Endometrial microvascular endothelial cells (primary cell): ENCODE data around the gene C1RL. TPM values are rescaled to one million over a fixed set of nuclear protein-coding genes. Genes with fewer than 3 reads are reported as not detected.
"Not testable (repeated sequence)": the region's sequence is repeated elsewhere in the genome, so short reads cannot be mapped to it uniquely, and the experiment has no call there.

Experiments
- in situ Hi-C: cut with HindIII; loops from 2 replicates; pipeline ENCODE4 v1.10.0; 2017; ENCODE audit warnings: low sequenced_read_pairs, low pct_unique_long_range_greater_than_20kb; ENCODE audit errors: inconsistent ontology term
- total RNA-seq: library from RNA; depleted of rRNA; stranded (reverse); fragments of >200 nt; gene quantifications from one replicate; pipeline ENCODE4 v1.2.3, GENCODE V29; 2015; ENCODE audit errors: inconsistent ontology term

C1RL gene
- total RNA-seq, 1 donor from 2014 or later = 22.3 TPM

- in situ Hi-C loops = no loop called here
Measured at GRCh38 chr12:7054925-7055324, 54.1 kb downstream of the C1RL start.

GRCh38 chr12:7049973-7050372 lies 59.0 kb downstream of the C1RL start:
- in situ Hi-C loops = not testable (repeated sequence)

DNA sequence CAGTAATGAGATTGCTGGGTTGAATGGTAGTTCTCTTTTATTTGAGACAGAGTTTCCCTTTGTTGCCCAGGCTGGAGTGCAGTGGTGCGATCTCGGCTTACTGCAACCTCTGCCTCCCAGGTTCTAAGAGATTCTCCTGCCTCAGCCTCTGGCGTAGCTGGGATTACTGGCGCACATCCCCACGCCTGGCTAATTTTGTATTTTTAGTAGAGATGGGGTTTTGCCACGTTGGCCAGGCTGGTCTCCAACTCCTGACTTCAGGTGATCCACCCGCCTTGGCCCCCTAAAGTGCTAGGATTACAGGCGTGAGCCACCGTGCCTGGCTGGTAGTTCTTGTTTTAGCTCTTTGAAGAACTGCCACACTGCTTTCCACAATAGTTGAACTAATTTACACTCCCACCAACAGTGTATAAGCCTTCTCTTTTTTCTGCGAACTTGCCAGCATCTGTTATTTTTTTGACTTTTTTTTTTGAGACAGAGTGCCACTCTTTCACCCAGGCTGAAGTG lies 59.5 kb downstream of the C1RL start:
- in situ Hi-C loops = not testable (repeated sequence)

DNA sequence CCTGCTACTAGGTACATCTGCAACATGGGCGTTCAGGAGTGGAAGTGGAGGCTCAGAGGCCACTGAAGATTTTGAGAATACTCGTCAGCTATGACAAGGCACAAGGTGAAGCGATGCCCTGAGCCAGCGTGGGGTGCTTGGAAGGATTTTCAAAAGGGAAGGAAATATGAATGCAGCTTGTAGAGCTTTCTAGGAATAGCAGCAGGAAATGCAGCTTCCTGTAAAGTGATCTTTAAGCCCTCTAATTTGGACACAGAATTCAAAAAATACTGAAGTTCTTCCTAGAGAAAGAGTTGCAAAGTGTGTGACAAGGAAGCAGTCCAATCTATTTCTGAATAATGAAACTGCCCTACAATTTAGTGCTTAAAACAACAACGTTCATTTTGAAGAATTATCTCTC lies 61.7 kb downstream of the C1RL start:
- in situ Hi-C loops = no loop called here

GRCh38 chr12:7046383-7047105 lies 62.5 kb downstream of the C1RL start:
- in situ Hi-C loops = no loop called here

- in situ Hi-C loops = no loop called here
Measured at GRCh38 chr12:7045913-7046312, 63.1 kb downstream of the C1RL start.

Other genes starting within 250 kb of the C1RL start
- gene TPI1, start 241.7 kb downstream of the C1RL start, total RNA-seq = 1,455 TPM
- gene SPSB2, start 235.9 kb downstream of the C1RL start, total RNA-seq = 2.1 TPM
- gene LRRC23, start 204.4 kb downstream of the C1RL start, total RNA-seq = 5.9 TPM
- 9.8 TPM for gene ENO2, start 194.6 kb downstream of the C1RL start, total RNA-seq
- 26.8 TPM for gene ATN1, start 181.3 kb downstream of the C1RL start, total RNA-seq
- gene RNU7-1, start 165.4 kb downstream of the C1RL start, total RNA-seq = not detected
- 127 TPM for gene C12orf57, start 165.2 kb downstream of the C1RL start, total RNA-seq
- gene PTPN6, start 157.9 kb downstream of the C1RL start, total RNA-seq = 0.09 TPM
- 301 TPM for gene PHB2, start 138.6 kb downstream of the C1RL start, total RNA-seq
- 39.9 TPM for gene EMG1, start 138.3 kb downstream of the C1RL start, total RNA-seq
- 28.2 TPM for gene LPCAT3, start 90.7 kb downstream of the C1RL start, total RNA-seq
- not detected for gene C1S, start 48.5 kb downstream of the C1RL start, total RNA-seq
- 8.8 TPM for gene C1R, start 16.8 kb downstream of the C1RL start, total RNA-seq
- 3.7 TPM for gene RBP5, start 19.7 kb upstream of the C1RL start, total RNA-seq
- 53.0 TPM for gene CLSTN3, start 21.2 kb upstream of the C1RL start, total RNA-seq
- gene PEX5, start 80.5 kb upstream of the C1RL start, total RNA-seq = 22.8 TPM
- gene ACSM4, start 194.9 kb upstream of the C1RL start, total RNA-seq = not detected